ENCODE measurements around the gene DNAH17. TPM values are rescaled to one million over a fixed set of nuclear protein-coding genes. Genes with fewer than 3 reads are reported as not detected.

The DNAH17 gene
- polyA plus RNA-seq, 3 donors from 2014 or later = 0.09 TPM; not detected in 2

GRCh38 chr17:78611607-78612006 lies 34.4 kb upstream of the DNAH17 start:
- Mint-ChIP-seq H3K4me3 (no peak overlapping the region), H3K4me1 (no peaks in the 10 kb centered on the region), H3K9me3 (peaks cover 0 to 2% (median 0%) of the 10 kb centered on the region in 6 donors), H3K36me3 (no peaks in the 10 kb centered on the region), H3K27ac (no peak overlapping the region), H3K27me3 (ENCODE audit: low read depth in 3 of 3) (peaks cover 2 to 7% (median 4%) of the 10 kb centered on the region in 3 donors)
- DNase-seq = no peak

DNA sequence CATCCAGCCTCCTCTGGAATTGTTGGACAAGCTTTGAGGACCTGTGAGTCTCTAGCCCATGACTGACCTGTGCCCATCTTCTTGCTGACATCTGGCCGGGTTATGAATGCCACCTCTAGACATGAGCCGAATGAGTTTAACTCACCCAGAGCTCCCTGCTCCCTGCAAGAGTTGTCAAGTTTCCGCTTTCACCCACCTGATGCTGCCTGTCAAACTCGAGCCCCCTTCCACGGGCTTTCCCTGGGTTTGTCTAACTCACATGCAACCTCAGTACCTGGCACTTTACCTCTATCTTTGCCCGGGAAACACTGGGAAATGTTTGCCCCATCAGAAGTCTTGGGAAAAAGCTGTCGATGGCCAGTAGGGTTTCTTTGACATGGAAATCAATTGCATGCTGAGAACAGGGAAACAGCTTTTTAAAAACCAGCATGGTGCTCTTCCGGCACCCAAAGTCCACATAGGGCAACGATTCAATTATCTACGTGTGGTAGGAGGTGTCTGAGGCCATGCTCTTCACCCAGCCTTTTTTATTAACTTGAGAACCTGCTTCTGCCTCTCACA lies 33.8 kb upstream of the DNAH17 start:
- Mint-ChIP-seq H3K36me3 (no peaks in the 10 kb centered on the region), H3K27me3 (ENCODE audit: low read depth in 3 of 3) (peaks cover 2 to 7% (median 4%) of the 10 kb centered on the region in 3 donors), H3K4me1 (no peaks in the 10 kb centered on the region), H3K27ac (no peak overlapping the region), H3K4me3 (no peak overlapping the region), H3K9me3 (peaks cover 0 to 2% (median 0%) of the 10 kb centered on the region in 6 donors)
- no peak for DNase-seq

DNA sequence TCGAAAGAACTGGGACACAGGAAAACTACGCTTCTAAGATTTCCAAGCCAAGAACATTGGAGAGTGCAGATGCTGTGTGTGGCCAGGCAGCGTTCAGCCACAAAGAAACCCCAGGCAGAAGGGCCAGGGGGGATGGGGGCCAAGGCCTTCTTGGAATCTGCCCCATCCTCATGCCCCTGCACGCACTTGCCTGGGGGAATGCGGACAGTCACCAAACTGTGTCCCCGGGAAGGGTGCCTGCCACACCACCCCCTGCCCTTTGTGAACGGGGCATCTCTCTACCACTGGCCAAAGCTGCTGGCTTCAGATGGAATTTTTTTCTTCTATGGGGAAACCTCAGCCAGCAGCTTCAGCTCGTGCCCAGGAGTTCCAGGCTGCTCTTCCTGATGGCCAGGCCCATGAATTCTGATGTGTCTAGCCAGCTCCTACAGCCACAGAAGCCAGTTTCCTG lies 32.0 kb upstream of the DNAH17 start:
- no peak for DNase-seq
- peaks cover 2 to 7% (median 3%) of the 10 kb centered on the region in 3 donors for H3K27me3 Mint-ChIP-seq (ENCODE audit: low read depth in 3 of 3)
- no peak overlapping the region for H3K27ac Mint-ChIP-seq
- H3K9me3 Mint-ChIP-seq = peaks cover 0 to 2% (median 0%) of the 10 kb centered on the region in 6 donors
- no peaks in the 10 kb centered on the region for H3K36me3 Mint-ChIP-seq
- no peaks in the 10 kb centered on the region for H3K4me1 Mint-ChIP-seq
- H3K4me3 Mint-ChIP-seq = no peak overlapping the region

DNA sequence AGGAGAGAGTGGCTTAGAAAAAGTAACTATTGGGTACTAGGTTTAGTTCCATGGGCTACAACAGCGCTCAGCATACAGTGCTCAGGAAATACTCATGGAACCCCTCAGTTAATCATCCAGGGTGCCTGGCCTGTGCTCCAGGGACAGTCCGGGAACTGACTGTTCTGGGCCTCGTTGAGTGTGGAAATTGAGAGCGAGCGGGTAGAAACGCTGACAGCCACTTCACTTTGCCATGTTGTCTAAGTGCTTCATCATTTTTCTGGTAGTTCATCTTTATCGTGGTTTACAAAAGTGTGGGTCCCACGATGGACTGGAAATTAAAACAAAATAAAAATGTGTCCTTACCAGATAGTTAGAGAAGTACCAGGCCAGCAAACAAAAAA lies 31.6 kb upstream of the DNAH17 start:
- H3K36me3 Mint-ChIP-seq = no peaks in the 10 kb centered on the region
- H3K4me1 Mint-ChIP-seq = no peaks in the 10 kb centered on the region
- H3K9me3 Mint-ChIP-seq = peaks cover 0 to 2% (median 0%) of the 10 kb centered on the region in 6 donors
- peaks cover 2 to 7% (median 3%) of the 10 kb centered on the region in 3 donors for H3K27me3 Mint-ChIP-seq (ENCODE audit: low read depth in 3 of 3)
- DNase-seq = no peak
- no peak overlapping the region for H3K4me3 Mint-ChIP-seq
- H3K27ac Mint-ChIP-seq = no peak overlapping the region

DNA sequence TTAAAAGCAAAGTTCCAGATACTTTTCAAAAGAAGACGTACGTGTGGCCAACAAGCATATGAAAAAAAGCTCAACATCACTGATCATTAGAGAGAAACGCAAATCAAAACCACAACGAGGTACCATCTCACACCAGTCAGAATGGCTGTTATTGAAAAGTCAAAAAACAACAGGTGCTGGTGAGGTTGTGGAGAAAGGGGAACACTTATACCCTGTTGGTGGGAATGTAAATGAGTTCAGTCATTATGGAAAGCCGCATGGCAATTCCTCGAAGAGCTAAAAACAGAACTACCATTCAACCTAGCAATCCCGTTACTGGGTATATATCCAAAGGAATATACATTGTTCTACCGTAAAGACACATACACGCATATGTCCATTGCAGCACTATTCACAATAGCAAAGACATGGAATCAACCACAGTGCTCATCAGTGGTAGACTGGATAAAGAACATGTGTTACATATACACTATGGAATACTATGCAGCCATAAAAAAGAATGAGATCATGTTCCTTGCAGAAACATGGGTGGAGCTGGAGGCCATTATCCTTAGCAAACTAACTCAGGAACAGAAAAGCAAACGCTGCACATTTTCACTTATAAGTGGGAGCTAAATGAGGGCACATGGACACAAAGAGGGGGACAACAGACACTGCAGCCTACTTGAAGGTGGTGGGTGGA lies 31.1 kb upstream of the DNAH17 start:
- peaks cover 0 to 2% (median 0%) of the 10 kb centered on the region in 6 donors for H3K9me3 Mint-ChIP-seq
- H3K4me3 Mint-ChIP-seq = no peak overlapping the region

DNA sequence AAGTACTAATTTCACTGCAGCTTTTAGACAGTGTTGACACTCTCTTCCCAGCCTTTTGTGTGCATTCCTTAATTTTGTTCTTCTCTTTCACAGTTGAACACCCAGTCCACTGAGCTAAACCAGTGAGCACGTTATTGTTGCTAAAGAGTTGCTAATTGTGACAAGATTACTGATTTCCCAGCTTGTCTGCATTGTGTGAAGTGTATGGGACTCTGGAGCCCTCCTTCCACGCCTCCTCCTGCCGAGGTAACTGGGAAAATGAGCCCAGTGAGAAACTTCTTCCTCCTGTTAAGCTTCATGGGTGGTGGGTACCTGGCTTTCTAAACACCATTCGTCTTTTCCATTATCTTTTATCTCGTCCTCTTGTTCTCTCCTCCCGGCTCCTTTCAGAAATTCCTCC lies 29.8 kb upstream of the DNAH17 start:
- no peak overlapping the region for H3K27ac Mint-ChIP-seq
- DNase-seq = no peak
- H3K4me1 Mint-ChIP-seq = no peaks in the 10 kb centered on the region
- H3K4me3 Mint-ChIP-seq = no peak overlapping the region
- H3K27me3 Mint-ChIP-seq (ENCODE audit: low read depth in 3 of 3) = peaks cover 0 to 7% (median 3%) of the 10 kb centered on the region in 3 donors
- H3K36me3 Mint-ChIP-seq = no peaks in the 10 kb centered on the region
- H3K9me3 Mint-ChIP-seq = peaks cover 0 to 2% (median 0%) of the 10 kb centered on the region in 6 donors

More for the DNA sequence above, 31.1 kb upstream of the DNAH17 start:
- no peaks in the 10 kb centered on the region for H3K36me3 Mint-ChIP-seq
- peaks cover 2 to 7% (median 3%) of the 10 kb centered on the region in 3 donors for H3K27me3 Mint-ChIP-seq (ENCODE audit: low read depth in 3 of 3)
- H3K4me1 Mint-ChIP-seq = no peaks in the 10 kb centered on the region
- DNase-seq = no peak
- H3K27ac Mint-ChIP-seq = no peak overlapping the region

DNA sequence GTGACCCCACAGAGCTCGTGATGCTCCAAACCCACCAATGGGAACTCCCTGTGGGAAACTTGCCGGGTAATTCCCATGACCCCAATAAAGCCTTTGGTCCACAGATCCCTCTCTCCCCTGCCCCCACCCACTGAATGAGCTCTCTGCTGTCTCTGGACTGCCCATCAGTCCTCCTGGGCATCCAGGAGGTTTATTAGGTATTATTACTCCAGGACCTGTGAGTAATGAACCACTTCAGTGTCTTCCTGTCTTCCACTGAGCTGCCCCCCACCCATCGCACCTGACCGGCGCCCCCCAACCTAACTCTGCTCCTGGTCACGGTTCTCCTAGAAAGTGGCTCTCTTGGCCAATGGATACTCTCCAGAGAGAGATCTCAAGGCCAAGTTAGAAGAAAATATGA lies 28.7 kb upstream of the DNAH17 start:
- no peak for DNase-seq
- H3K9me3 Mint-ChIP-seq = peaks cover 0 to 2% (median 0%) of the 10 kb centered on the region in 6 donors
- H3K27me3 Mint-ChIP-seq (ENCODE audit: low read depth in 3 of 3) = peaks cover 0 to 3% (median 2%) of the 10 kb centered on the region in 3 donors
- no peak overlapping the region for H3K4me3 Mint-ChIP-seq
- no peaks in the 10 kb centered on the region for H3K36me3 Mint-ChIP-seq
- no peak overlapping the region for H3K27ac Mint-ChIP-seq
- no peaks in the 10 kb centered on the region for H3K4me1 Mint-ChIP-seq

DNA sequence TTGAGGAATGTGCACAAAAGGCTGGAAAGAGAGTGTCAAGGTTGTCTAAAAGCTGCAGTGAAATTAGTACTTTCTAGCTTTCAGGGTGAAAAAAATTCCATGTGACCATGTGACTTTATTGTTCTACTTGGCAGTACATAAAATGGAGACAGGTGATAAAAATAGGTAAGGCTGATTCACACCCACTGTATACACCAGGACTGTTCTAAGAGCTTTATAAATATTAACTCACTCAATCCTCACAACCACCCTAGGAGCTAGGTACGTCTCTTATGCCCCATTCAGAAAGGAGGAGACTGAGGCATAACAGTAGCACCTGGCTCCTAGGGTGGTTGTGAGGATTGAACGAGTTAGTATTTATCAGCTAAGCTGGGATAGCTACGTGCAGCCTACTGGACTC lies 28.2 kb upstream of the DNAH17 start:
- H3K4me3 Mint-ChIP-seq = no peak overlapping the region
- no peaks in the 10 kb centered on the region for H3K4me1 Mint-ChIP-seq

GRCh38 chr17:78602246-78602645 lies 25.1 kb upstream of the DNAH17 start:
- H3K27ac Mint-ChIP-seq = no peak overlapping the region
- H3K4me1 Mint-ChIP-seq = no peaks in the 10 kb centered on the region
- peaks cover 0 to under 1% (median 0%) of the 10 kb centered on the region in 6 donors for H3K9me3 Mint-ChIP-seq
- no peaks in the 10 kb centered on the region for H3K36me3 Mint-ChIP-seq
- no peak overlapping the region for H3K4me3 Mint-ChIP-seq
- no peak for DNase-seq
- H3K27me3 Mint-ChIP-seq (ENCODE audit: low read depth in 3 of 3) = peaks cover 0 to 3% (median 1%) of the 10 kb centered on the region in 3 donors

More for the DNA sequence above, 28.2 kb upstream of the DNAH17 start:
- Mint-ChIP-seq H3K36me3 (no peaks in the 10 kb centered on the region), H3K27ac (no peak overlapping the region), H3K9me3 (peaks cover 0 to 2% (median 0%) of the 10 kb centered on the region in 6 donors), H3K27me3 (ENCODE audit: low read depth in 3 of 3) (peaks cover 0 to 2% (median 2%) of the 10 kb centered on the region in 3 donors)
- no peak for DNase-seq

DNA sequence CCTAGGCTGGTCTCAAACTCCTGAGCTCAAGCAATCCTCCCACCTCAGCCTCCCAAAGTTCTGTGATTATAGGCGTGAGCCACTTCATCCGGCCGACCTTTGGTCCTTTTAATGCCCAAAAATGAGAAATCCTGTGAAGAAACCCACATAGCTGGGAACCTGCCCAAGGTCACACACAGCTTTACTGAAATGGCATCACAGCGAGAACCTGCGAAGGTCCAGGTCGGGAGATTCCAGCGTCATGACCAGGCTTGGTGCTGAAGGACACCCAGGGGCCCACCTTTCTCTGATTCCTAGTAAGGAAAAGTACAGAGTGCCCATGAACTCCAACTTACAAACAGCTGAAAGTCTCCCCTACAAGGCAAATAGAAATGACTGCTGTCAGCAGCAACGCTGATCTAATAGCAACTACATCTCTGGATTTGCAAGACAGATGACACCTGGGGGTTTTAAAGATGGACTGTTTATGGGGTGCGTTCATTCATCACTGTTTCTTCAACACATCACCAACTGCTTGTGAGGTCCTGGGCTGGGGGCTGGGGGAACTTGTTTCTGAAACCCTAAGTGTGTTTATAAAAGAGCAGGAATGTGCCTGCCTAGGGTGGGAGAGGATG lies 24.5 kb upstream of the DNAH17 start:
- no peak overlapping the region for H3K27ac Mint-ChIP-seq

DNA sequence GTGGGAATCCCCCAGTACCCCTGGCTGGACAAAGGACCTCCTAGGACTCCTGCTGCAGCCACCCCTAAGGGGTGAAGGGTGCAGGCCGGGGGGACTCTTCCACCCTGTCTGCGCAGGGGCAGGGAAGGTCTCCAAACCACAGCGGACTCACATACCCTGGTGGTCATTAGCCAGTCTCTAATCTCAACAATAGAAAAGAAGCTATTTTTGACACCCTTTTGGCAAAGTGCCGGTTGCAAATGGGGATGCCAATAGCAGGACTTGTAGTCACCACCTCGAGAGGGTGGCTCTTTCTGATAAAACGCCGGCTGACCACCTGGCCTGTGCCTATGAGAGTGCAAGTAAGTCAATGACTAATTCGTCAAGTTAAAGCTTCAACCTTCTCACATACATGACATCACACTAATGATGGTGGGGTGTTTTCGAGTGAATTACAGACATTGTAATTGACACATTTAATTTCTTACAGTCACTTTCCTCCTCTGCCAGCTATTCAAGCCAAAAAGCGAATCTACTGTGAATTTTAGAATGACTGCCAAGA lies 23.1 kb upstream of the DNAH17 start:
- Mint-ChIP-seq H3K27ac (no peak overlapping the region), H3K36me3 (no peaks in the 10 kb centered on the region), H3K27me3 (ENCODE audit: low read depth in 3 of 3) (peaks cover 3 to 7% (median 5%) of the 10 kb centered on the region in 3 donors), H3K9me3 (no peaks in the 10 kb centered on the region), H3K4me3 (no peak overlapping the region), H3K4me1 (peaks cover 0 to 2% of the 10 kb centered on the region in 2 donors)
- no peak for DNase-seq

More for the DNA sequence above, 24.5 kb upstream of the DNAH17 start:
- Mint-ChIP-seq H3K4me1 (no peaks in the 10 kb centered on the region), H3K4me3 (no peak overlapping the region), H3K9me3 (no peaks in the 10 kb centered on the region), H3K27me3 (ENCODE audit: low read depth in 3 of 3) (peaks cover 0 to 4% (median 3%) of the 10 kb centered on the region in 3 donors), H3K36me3 (no peaks in the 10 kb centered on the region)
- no peak for DNase-seq

GRCh38 chr17:78599419-78599818 lies 22.2 kb upstream of the DNAH17 start:
- H3K36me3 Mint-ChIP-seq = no peaks in the 10 kb centered on the region
- no peaks in the 10 kb centered on the region for H3K9me3 Mint-ChIP-seq
- no peak overlapping the region for H3K27ac Mint-ChIP-seq
- H3K4me1 Mint-ChIP-seq = peaks cover 0 to 3% of the 10 kb centered on the region in 2 donors
- peaks cover 3 to 7% (median 5%) of the 10 kb centered on the region in 3 donors for H3K27me3 Mint-ChIP-seq (ENCODE audit: low read depth in 3 of 3)
- H3K4me3 Mint-ChIP-seq = no peak overlapping the region
- DNase-seq = no peak

- Mint-ChIP-seq H3K36me3 (no peaks in the 10 kb centered on the region), H3K9me3 (no peaks in the 10 kb centered on the region), H3K27ac (no peak overlapping the region), H3K4me1 (peaks cover 0 to 3% of the 10 kb centered on the region in 2 donors), H3K4me3 (no peak overlapping the region), H3K27me3 (ENCODE audit: low read depth in 3 of 3) (peaks cover 3 to 8% (median 7%) of the 10 kb centered on the region in 3 donors)
- DNase-seq = no peak
Observed at GRCh38 chr17:78598013-78598471, 20.8 kb upstream of the DNAH17 start.
